ENCODE measurements around the gene TMEM202.
"Not testable (repeated sequence)": the region's sequence is repeated elsewhere in the genome, so short reads cannot be mapped to it uniquely, and the experiment has no call there.

Gene TMEM202

GRCh38 chr15:72419768-72420167 is 21.7 kb downstream of the TMEM202 start:
- H3K9me3 Mint-ChIP-seq, CTCF ChIA-PET, H3K36me3 Mint-ChIP-seq, H3K4me1 Mint-ChIP-seq, H3K27me3 Mint-ChIP-seq, H3K4me3 Mint-ChIP-seq, H3K27ac Mint-ChIP-seq, DNase-seq: not testable (repeated sequence)

- Mint-ChIP-seq H3K4me3 (no peak overlapping the region), H3K27me3 (peaks cover 4% of the 10 kb centered on the region), H3K27ac (no peak overlapping the region), H3K4me1 (peaks cover 2% of the 10 kb centered on the region), H3K36me3 (no peaks in the 10 kb centered on the region), H3K9me3 (peaks cover 5% of the 10 kb centered on the region)
- CTCF ChIA-PET, result no interaction called here
- no peak for DNase-seq
Observed at GRCh38 chr15:72420576-72420975, 22.5 kb downstream of the TMEM202 start.

GRCh38 chr15:72421484-72421883 is 23.4 kb downstream of the TMEM202 start:
- CTCF ChIA-PET, result no interaction called here
- no peak overlapping the region for H3K4me3 Mint-ChIP-seq
- H3K4me1 Mint-ChIP-seq, result peaks cover 3% of the 10 kb centered on the region
- DNase-seq, result no peak
- peaks cover 8% of the 10 kb centered on the region for H3K9me3 Mint-ChIP-seq
- H3K27ac Mint-ChIP-seq, result no peak overlapping the region
- H3K27me3 Mint-ChIP-seq, result peaks cover 4% of the 10 kb centered on the region
- no peaks in the 10 kb centered on the region for H3K36me3 Mint-ChIP-seq

- CTCF ChIA-PET, result no interaction called here
- H3K27ac Mint-ChIP-seq, result no peak overlapping the region
- H3K4me1 Mint-ChIP-seq, result peaks cover 10% of the 10 kb centered on the region
- H3K36me3 Mint-ChIP-seq, result no peaks in the 10 kb centered on the region
- H3K27me3 Mint-ChIP-seq, result peaks cover 4% of the 10 kb centered on the region
- peaks cover 22% of the 10 kb centered on the region for H3K9me3 Mint-ChIP-seq
- no peak for DNase-seq
- no peak overlapping the region for H3K4me3 Mint-ChIP-seq
Observed at GRCh38 chr15:72423256-72423655, 25.2 kb downstream of the TMEM202 start.

GRCh38 chr15:72426753-72427152 is 28.6 kb downstream of the TMEM202 start:
- Mint-ChIP-seq H3K4me3 (no peak overlapping the region), H3K27me3 (peaks cover 8% of the 10 kb centered on the region), H3K36me3 (no peaks in the 10 kb centered on the region), H3K27ac (no peak overlapping the region), H3K4me1 (peaks cover 8% of the 10 kb centered on the region), H3K9me3 (peaks cover 22% of the 10 kb centered on the region)
- DNase-seq, result no peak
- CTCF ChIA-PET, result interaction anchor here (0.6 kb wide), 1 partner anchor 624 kb away, joined by 3 read pairs; no protein-coding TSS in a partner anchor

- Mint-ChIP-seq H3K27me3 (peaks cover 4% of the 10 kb centered on the region), H3K36me3 (peaks cover 2% of the 10 kb centered on the region), H3K27ac (no peak overlapping the region), H3K4me1 (no peaks in the 10 kb centered on the region), H3K4me3 (no peak overlapping the region), H3K9me3 (peaks cover 8% of the 10 kb centered on the region)
- no peak for DNase-seq
- CTCF ChIA-PET, result no interaction called here
Observed at GRCh38 chr15:72437650-72438316, 39.7 kb downstream of the TMEM202 start.

GRCh38 chr15:72442848-72443247 is 44.7 kb downstream of the TMEM202 start:
- H3K4me1 Mint-ChIP-seq, CTCF ChIA-PET, DNase-seq, H3K36me3 Mint-ChIP-seq, H3K9me3 Mint-ChIP-seq, H3K27ac Mint-ChIP-seq, H3K4me3 Mint-ChIP-seq: not testable (repeated sequence)
- H3K27me3 Mint-ChIP-seq, result peaks cover 16% of the 10 kb centered on the region

GRCh38 chr15:72445426-72445825 is 47.3 kb downstream of the TMEM202 start:
- Mint-ChIP-seq H3K27me3 (peaks cover 16% of the 10 kb centered on the region), H3K36me3 (no peaks in the 10 kb centered on the region), H3K27ac (no peak overlapping the region), H3K4me3 (no peak overlapping the region), H3K9me3 (no peaks in the 10 kb centered on the region), H3K4me1 (no peaks in the 10 kb centered on the region)
- CTCF ChIA-PET, result no interaction called here
- no peak for DNase-seq

GRCh38 chr15:72450805-72451204 is 52.7 kb downstream of the TMEM202 start:
- no peak for DNase-seq
- Mint-ChIP-seq H3K4me3 (no peak overlapping the region), H3K36me3 (no peaks in the 10 kb centered on the region), H3K4me1 (no peaks in the 10 kb centered on the region), H3K27ac (no peak overlapping the region), H3K27me3 (peaks cover 21% of the 10 kb centered on the region), H3K9me3 (no peaks in the 10 kb centered on the region)
- CTCF ChIA-PET, result interaction anchor here (2.2 kb wide), 1 partner anchor 10 kb away, joined by 7 read pairs; no protein-coding TSS in a partner anchor

- CTCF ChIA-PET, result no interaction called here
- no peaks in the 10 kb centered on the region for H3K36me3 Mint-ChIP-seq
- H3K27me3 Mint-ChIP-seq, result peaks cover 17% of the 10 kb centered on the region
- no peaks in the 10 kb centered on the region for H3K9me3 Mint-ChIP-seq
- no peak for DNase-seq
- no peaks in the 10 kb centered on the region for H3K4me1 Mint-ChIP-seq
- no peak overlapping the region for H3K27ac Mint-ChIP-seq
- H3K4me3 Mint-ChIP-seq, result no peak overlapping the region
Observed at GRCh38 chr15:72451224-72451623, 53.1 kb downstream of the TMEM202 start.

- no peak for DNase-seq
- H3K27me3 Mint-ChIP-seq, result peaks cover 8% of the 10 kb centered on the region
- H3K4me1 Mint-ChIP-seq, result peaks cover 5% of the 10 kb centered on the region
- H3K27ac Mint-ChIP-seq, result no peak overlapping the region
- CTCF ChIA-PET, result interaction anchor here (1.4 kb wide), 1 partner anchor 144 kb away, joined by 3 read pairs; no protein-coding TSS in a partner anchor
- H3K9me3 Mint-ChIP-seq, result no peaks in the 10 kb centered on the region
- no peak overlapping the region for H3K4me3 Mint-ChIP-seq
- no peaks in the 10 kb centered on the region for H3K36me3 Mint-ChIP-seq
Observed at GRCh38 chr15:72456684-72457083, 58.6 kb downstream of the TMEM202 start.
